ENCODE data around the gene SHQ1.
"Not testable (repeated sequence)": the region's sequence is repeated elsewhere in the genome, so short reads cannot be mapped to it uniquely, and the experiment has no call there.

Gene SHQ1

DNA sequence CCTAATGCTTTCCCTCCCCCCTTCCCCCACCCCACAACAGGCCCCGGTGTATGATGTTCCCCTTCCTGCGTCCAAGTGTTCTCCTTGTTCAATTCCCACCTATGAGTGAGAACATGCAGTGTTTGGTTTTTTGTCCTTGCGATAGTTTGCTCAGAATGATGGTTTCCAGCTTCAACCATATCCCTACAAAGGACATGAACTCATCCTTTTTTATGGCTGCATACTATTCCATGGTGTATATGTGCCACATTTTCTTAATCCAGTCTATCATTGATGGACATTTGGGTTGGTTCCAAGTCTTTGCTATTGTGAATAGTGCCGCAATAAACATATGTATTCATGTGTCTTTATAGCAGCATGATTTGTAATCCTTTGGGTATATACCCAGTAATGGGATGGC is 137.8 kb downstream of the SHQ1 start:
- DNase-seq = not testable (repeated sequence)

DNA sequence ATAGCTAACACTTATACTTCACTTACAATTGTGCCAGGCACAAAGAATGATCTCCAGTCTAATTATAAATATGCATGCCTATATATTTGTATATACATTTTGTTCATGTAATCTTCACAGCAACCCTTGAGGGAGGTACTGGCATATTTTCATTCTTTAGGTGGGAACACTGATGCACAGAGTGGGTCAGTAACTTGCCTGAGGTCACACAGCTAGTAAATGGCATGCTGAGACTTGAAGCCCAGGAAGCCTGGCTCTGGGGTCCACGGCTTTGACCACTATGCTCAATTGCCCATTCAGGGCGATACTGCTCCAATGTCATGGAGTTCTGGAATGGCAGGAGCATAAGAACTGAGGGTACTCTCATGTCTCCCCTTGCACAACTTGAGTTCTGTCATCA is 139.8 kb downstream of the SHQ1 start:
- no peak for DNase-seq

GRCh38 chr3:72702997-72703396 is 145.2 kb downstream of the SHQ1 start:
- no peak for DNase-seq

GRCh38 chr3:72702390-72702789 is 145.9 kb downstream of the SHQ1 start:
- DNase-seq = no peak

DNA sequence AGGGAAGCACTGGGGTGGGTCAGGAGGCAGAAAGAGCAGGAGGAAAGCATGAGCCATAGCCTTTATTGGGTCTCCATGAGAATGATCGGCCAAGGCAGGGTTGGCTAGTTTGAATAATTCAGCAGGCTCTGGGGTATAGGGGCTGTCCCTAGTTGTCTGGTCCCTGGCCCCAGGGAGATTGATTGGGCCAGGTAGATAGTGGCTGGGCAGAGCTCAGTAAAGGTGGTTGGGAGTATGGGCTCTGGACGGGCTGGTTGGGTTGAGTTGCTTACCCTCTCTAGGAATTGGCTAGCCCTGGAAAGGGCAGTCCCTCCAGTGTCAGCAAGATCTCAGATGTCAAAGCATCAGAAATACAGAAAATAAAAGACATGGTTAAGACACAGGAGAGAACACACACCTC is 148.1 kb downstream of the SHQ1 start:
- DNase-seq = no peak

DNA sequence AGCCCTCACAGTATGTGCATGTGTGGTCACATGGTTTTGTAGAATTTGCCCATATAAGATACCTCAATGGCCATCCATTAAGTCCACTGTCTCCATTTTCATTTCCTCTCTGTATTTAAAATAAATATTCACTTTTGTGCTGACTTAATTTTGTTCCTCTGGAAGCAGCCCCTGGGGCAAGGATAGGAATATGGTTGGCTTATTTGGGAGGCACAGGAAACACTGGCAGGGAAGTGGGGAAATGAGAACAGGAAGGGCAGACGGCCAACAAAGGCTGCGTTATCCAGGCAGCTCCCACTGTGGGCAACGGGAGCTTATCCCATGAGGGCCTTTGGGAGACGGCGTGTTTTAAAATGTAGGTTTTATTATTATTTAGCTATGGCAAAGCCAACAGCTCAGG is 148.6 kb downstream of the SHQ1 start:
- DNase-seq = no peak
